Activated T-helper 1 cell treated with Interleukin-2 at 50 U/mL for 16 hours (primary cell): Measurements from ENCODE around the gene SLC16A14.
"Not testable (repeated sequence)": the region's sequence is repeated elsewhere in the genome, so short reads cannot be mapped to it uniquely, and the experiment has no call there.

Source experiments
- DNase-seq: peaks from one replicate; pipeline ENCODE4 v3.0.0-alpha.2; 2020; ENCODE audit warnings: low read depth

Gene SLC16A14, protein sequence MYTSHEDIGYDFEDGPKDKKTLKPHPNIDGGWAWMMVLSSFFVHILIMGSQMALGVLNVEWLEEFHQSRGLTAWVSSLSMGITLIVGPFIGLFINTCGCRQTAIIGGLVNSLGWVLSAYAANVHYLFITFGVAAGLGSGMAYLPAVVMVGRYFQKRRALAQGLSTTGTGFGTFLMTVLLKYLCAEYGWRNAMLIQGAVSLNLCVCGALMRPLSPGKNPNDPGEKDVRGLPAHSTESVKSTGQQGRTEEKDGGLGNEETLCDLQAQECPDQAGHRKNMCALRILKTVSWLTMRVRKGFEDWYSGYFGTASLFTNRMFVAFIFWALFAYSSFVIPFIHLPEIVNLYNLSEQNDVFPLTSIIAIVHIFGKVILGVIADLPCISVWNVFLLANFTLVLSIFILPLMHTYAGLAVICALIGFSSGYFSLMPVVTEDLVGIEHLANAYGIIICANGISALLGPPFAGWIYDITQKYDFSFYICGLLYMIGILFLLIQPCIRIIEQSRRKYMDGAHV

GRCh38 chr2:230068651-230069055 lies at the start of gene SLC16A14:
TSS of gene SLC16A14 (minus strand) at chr2:230068924. CDS start at chr2:230059352, 9,572 bp downstream.
- no peak for DNase-seq

DNA sequence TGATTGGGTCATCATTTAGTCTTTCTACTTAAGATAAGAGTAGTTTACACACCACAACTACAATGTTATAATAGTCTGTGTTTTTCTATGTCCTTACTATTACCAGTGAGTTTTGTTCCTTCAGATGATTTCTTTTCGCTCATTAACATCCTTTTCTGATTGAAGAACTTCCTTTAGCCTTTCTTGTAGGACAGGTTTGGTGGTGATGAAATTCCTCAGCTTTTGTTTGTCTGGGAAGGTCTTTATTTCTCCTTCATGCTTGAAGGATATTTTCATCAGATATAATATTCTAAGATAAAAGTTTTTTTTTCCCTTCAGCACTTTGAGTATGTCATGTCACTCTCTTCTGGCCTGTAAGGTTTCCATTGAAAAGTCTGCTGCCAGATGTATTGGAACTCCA lies 38.0 kb upstream of the SLC16A14 start:
- no peak for DNase-seq

- not testable (repeated sequence) for DNase-seq
Measured at GRCh38 chr2:230101967-230102366, 33.2 kb upstream of the SLC16A14 start.

DNA sequence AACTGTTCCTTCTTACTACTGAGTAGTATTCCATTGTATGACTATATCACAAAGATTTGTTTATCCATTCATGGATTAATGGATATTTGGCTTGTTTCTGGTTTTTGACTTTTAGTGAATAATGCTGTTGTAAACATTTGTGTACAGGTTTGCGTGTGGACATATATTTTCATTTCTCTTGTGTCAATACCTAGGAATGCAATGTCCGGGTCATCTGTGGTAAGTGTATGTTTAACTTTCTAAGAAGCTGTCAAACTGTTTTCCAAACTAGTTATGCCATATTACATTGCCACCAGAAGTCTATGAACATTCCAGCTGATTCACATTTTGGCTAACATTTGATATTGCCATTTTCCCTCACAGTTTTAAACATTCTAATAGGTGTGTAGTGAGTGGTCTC lies 29.1 kb upstream of the SLC16A14 start:
- DNase-seq = no peak

DNA sequence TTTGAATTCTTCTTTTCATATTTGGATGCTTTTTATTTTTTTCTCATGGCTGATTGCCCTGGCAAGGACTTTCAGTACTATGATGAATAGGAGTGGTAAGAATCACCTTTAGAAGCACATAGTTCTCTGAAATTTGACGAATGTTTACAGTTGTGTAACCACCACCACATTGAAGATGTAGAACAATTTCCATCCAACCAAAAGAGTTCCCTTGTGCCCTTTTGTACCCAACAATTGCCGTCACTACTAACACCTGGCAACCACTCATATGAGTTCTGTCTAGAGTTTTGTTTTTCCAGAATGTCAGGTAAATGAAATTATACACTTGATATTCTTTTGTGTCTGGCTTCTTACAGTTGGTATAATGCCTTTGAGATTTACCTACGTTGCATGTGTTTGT lies 28.7 kb upstream of the SLC16A14 start:
- DNase-seq = no peak

- no peak for DNase-seq
Measured at GRCh38 chr2:230090967-230091366, 22.2 kb upstream of the SLC16A14 start.

DNA sequence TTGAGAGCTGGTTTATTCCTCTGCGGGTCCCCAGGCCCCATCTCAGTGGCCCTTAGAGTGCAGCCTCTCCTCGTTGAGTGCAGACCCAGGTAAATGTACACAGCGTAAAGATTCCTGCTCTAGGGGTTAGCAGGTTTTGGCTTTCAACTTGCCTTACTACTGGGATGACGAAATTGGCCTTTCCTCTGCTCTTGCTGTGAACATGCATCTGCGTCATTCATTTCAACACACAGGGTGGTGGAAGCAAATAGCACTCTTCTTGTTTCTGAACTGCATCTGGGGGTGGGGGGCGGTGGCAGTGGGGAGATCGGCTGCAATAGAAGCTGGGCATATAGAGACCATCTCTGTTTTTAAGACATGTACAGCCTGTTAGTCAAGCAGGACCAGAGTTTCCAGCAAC lies 16.5 kb upstream of the SLC16A14 start:
- no peak for DNase-seq

GRCh38 chr2:230077851-230078547 lies 9.3 kb upstream of the SLC16A14 start:
- no peak for DNase-seq

GRCh38 chr2:230076819-230077218 lies 8.1 kb upstream of the SLC16A14 start:
- no peak for DNase-seq

- no peak for DNase-seq
Measured at GRCh38 chr2:230075988-230076631, 7.4 kb upstream of the SLC16A14 start.

DNA sequence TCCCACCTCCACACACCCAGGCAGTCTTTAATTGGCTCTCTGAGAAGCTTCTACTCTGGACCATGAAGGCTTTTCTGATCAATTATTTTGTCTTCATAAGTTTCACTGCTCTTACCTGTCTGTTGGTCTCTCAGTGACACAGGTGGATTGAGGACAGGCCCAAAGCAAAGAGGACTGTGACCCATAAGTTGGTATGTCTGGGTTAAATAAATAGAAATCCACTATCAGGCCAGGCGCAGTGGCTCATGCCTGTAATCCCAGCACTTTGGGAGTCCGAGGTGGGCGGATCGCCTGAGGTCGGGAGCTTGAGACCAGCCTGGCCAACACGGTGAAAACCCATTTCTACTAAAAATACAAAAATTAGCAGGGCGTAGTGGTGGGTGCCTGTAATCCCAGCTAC lies 2.7 kb upstream of the SLC16A14 start:
- no peak for DNase-seq

- DNase-seq = no peak
Measured at GRCh38 chr2:230069402-230069801, 678 bp upstream of the SLC16A14 start.

- DNase-seq = peak; percentile 11
Measured at GRCh38 chr2:230068016-230068650, 591 bp downstream of the SLC16A14 start.

- no peak for DNase-seq
Measured at GRCh38 chr2:230060672-230061293, 7.9 kb downstream of the SLC16A14 start.

- no peak for DNase-seq
Measured at GRCh38 chr2:230053753-230054478, 14.8 kb downstream of the SLC16A14 start.

DNA sequence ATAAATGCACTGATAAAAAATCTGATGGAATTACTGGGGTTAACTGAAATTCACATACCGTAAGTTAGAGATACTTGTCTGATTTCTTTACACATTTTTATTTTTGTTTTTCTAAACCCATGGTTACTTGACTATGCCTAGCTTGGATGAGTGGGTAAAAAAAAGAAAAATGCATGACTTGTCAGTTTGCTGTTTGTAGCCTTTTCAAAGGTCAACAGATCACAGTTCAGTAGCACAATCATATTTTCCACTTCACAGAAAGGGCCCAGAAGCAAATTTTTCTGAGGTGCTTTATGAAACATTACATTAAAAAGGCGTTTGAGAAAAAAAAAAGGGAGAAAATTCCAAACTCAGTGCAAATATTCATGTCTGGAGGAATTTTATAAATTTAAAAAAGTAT lies 16.4 kb downstream of the SLC16A14 start:
- DNase-seq = no peak

DNA sequence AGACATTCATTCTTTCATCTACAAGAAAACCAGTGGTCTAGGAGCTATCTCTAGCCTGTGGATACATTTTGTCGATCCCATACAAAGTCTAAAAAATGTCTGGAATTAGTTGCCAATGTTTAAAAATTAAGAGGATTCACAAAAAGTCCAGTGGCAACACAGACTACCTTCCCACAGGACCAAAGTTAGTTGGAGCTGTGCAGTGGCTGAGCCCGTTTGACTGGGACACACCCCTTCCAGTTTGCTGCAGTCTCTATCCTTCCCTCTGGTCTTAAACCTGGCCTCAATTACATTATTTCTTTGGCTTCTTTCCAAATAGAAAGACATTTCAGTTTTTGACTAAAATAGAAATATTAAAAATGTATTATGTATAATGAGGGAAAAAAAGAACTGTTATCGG lies 18.6 kb downstream of the SLC16A14 start:
- DNase-seq = no peak

DNA sequence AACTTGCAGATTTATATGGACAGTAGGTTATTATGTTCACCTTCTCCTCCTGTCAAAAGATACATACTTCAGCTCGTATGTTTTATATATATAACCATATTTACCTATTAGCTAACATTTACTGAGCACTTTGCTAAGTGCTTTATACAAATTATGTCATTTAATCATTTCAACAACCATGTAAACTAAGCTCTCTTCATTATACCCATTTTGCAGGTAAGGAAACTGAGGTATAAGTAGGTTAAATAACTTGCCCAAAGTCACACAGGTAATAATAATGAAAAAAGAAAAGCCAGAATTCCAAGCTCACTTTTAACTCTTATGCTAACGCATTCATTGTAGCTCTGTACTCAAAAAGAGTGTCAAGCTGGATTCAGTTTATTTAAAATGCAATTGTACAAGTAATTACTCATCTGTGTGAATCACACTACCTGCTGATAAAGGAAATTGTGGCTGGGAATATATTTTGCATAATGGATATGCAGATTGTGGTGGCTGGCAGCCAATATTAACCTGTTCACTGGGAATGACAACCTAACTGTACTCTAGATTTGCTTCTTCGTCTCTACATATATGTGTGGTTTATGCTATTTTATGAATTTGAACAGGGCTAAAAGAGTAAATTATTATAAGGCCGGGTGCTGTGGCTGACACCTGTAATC lies 20.6 kb downstream of the SLC16A14 start:
- DNase-seq = no peak

DNA sequence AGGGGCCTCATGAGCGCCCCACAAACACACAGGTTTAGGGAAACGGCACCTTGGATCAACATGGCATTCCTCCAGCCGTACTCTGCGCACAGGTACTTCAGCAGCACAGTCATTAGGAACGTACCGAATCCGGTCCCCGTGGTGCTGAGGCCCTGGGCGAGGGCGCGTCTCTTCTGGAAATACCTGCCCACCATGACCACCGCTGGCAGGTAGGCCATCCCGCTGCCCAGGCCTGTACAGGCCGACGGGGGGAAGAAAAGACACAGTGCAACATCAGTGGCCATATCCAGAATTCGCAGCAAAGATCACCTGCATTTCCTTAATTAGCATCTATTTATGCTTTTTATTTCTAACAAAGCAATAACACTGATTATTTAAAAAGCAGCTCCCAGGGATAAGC lies 22.2 kb downstream of the SLC16A14 start:
- no peak for DNase-seq

- DNase-seq = no peak
Measured at GRCh38 chr2:230043461-230043860, 25.3 kb downstream of the SLC16A14 start.

- DNase-seq = no peak
Measured at GRCh38 chr2:230043025-230043424, 25.7 kb downstream of the SLC16A14 start.
